ENCODE data around the gene TCEAL2. TPM values are rescaled to one million over a fixed set of nuclear protein-coding genes. Genes with fewer than 3 reads are reported as not detected.
"Not testable (repeated sequence)": the region's sequence is repeated elsewhere in the genome, so short reads cannot be mapped to it uniquely, and the experiment has no call there.

The TCEAL2 gene
- total RNA-seq = not detected

DNA sequence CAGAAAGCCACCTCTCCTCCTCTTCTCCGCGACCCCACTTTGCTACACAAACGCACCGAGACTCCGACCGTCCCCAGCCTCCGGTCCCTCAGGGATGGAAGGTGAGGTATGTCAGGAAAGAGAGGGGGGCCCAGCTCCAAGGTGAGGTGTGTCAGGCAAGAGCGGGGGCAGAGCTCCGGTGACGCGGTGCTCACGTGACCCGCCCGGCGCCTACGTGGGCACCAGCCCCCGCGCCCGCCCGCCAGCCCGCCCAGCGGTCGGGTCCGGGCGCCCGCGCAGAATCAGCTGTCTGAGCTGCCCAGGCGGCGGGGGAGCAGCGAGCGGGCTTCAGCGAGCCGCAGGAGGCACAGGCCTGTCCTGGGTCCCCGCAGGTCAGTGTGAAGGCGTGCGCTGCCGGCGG, at the start of gene TCEAL2:
TCEAL2 (plus strand) TSS at position 244 of the 400 bp plus-strand sequence. CDS start 1,152 bp downstream, outside the sequence.
- TF ChIP-seq, protein P1, sequence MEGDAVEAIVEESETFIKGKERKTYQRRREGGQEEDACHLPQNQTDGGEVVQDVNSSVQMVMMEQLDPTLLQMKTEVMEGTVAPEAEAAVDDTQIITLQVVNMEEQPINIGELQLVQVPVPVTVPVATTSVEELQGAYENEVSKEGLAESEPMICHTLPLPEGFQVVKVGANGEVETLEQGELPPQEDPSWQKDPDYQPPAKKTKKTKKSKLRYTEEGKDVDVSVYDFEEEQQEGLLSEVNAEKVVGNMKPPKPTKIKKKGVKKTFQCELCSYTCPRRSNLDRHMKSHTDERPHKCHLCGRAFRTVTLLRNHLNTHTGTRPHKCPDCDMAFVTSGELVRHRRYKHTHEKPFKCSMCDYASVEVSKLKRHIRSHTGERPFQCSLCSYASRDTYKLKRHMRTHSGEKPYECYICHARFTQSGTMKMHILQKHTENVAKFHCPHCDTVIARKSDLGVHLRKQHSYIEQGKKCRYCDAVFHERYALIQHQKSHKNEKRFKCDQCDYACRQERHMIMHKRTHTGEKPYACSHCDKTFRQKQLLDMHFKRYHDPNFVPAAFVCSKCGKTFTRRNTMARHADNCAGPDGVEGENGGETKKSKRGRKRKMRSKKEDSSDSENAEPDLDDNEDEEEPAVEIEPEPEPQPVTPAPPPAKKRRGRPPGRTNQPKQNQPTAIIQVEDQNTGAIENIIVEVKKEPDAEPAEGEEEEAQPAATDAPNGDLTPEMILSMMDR (IDR thresholded peaks at IDR 0.05; ENCODE audit: low read depth) = not testable (repeated sequence)

DNA sequence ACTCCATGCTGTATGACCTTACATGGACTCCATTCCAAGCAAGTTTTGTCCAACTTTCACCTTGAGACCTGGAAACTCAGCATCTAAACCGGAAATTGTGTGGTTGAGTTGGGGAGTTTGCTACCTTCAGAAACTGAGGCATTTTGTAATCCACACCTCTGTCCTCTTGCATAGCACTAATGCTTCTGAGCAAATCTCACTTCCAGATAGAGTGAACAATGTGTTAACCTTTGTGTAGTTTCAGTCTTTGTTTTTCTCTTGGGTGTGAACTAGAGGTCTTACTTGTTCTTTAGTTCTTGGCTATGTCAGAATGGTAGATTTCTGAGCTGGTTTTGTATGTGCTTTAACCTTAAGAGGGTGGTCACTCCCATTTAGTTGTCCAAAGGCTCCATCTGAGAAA, 48.1 kb upstream of the TCEAL2 start:
- TF ChIP-seq, protein P1 (IDR thresholded peaks at IDR 0.05; ENCODE audit: low read depth) = no peak

DNA sequence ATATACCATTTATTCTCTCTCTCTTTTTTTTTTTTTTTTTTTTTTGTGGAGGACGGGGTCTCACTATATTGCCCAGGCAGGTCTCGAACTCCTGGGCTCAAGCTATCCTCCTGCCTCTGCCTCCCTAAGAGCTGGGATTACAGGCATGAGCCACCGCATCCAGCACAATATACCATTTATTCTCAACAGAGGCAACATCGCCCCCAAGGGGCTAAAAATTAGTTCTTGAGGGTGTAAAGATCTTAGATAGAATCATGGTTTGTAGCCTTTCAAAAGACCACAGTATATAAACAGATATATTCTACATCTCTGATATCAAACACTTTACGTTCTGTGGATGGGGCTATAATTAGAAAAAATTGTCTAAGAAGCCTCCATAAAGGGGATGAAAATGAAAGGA, 39.8 kb upstream of the TCEAL2 start:
- TF ChIP-seq, protein P1 (IDR thresholded peaks at IDR 0.05; ENCODE audit: low read depth) = no peak

DNA sequence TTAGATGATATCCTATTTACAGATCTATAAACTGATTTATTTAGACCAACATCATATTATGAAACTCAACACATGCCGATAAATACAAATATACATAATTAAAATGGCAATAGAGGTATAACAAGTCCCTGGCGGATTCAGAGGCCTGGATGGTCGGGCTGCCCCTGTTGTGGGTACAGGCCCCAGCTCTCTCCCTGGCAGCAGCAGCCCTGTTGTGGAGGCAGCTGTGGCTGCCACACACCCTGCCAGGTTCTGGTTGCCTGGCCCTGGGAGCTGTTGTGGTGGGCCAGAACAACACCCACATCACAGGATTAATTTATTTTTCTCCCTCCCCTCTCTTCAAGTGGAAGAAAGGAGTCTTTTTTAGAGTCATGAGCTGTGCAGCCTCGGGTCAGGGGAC, 12.1 kb upstream of the TCEAL2 start:
- TF ChIP-seq, protein P1 (IDR thresholded peaks at IDR 0.05; ENCODE audit: low read depth) = no peak

DNA sequence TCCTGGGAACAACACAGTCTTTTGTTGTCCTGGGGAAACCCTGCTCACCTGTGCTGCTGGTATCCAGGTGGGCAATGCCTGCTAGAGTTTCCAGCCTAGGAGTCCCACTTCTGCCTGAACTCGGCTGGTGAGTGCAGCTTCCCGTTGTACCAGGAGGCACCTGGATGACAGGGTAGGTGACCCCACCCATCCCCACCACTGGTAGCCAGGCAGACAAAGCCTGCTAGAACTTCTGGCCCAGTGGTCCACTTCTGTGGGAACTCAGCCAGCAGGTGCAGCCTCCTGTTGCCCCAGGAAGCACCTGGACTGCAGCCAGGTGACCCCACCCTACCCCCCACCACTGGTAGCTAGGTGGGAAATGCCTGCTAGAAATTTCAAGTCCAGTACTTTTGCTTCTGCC, 9.7 kb upstream of the TCEAL2 start:
- TF ChIP-seq, protein P1 (IDR thresholded peaks at IDR 0.05; ENCODE audit: low read depth) = no peak

DNA sequence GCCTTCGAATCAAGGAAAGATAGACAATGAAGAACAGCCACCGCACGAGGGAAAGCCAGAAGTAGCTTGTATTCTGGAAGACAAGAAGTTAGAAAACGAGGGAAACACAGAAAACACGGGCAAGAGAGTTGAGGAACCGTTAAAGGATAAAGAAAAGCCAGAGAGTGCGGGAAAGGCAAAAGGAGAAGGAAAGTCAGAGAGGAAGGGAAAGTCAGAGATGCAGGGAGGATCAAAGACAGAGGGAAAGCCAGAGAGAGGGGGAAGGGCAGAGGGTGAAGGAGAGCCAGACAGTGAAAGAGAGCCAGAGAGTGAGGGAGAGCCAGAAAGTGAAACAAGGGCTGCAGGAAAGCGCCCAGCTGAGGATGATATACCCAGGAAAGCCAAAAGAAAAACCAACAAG, 1.4 kb downstream of the TCEAL2 start:
- TF ChIP-seq, protein P1 (IDR thresholded peaks at IDR 0.05; ENCODE audit: low read depth) = no peak

DNA sequence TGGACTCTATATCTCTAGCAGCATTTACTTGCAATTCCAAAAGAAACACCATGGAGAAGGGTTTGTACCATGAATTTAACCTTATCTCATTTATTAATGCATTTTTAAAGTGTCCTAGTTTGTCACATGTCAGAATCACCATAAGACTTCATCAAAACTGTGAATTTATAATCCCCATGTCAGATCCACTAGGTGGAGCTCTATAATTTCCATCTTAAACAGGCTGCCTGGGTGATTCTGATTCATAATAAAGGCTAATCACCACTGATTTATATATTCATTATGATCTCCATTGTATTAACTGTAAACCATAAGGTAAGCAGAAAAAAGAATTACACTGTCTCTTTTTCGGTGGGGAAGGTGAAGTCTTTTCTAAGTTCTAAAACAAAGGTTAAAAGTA, 4.0 kb downstream of the TCEAL2 start:
- TF ChIP-seq, protein P1 (IDR thresholded peaks at IDR 0.05; ENCODE audit: low read depth) = no peak

All from subcutaneous adipose tissue (tissue), 4 donors.